Keratinocyte (primary cell): ENCODE results near the gene SCUBE1.

ENCODE experiments used
- EZH2 ChIP-seq: IDR thresholded peaks from one replicate; pipeline ENCODE4 v1.6.1; 2012; ENCODE audit warnings: inconsistent platforms, mild to moderate bottlenecking, low read length, moderate library complexity
- TF ChIP-seq, protein P1 (sequence below), 3 experiments: IDR thresholded peaks in 1 of 3; conservative IDR thresholded peaks in 1 of 3; optimal IDR thresholded peaks in 1 of 3; 2 replicates in 2 of 3; 3 replicates in 1 of 3; pipeline versions ENCODE3 to v1.5.1; 2011; ENCODE audit warnings: low read length in 3 of 3, mild to moderate bottlenecking in 3 of 3, moderate library complexity in 2 of 3, control low read depth in 1 of 3, inconsistent platforms in 1 of 3; ENCODE audit not compliant: insufficient read depth in 2 of 3; ENCODE audit errors: extremely low read depth in 1 of 3

DNA sequence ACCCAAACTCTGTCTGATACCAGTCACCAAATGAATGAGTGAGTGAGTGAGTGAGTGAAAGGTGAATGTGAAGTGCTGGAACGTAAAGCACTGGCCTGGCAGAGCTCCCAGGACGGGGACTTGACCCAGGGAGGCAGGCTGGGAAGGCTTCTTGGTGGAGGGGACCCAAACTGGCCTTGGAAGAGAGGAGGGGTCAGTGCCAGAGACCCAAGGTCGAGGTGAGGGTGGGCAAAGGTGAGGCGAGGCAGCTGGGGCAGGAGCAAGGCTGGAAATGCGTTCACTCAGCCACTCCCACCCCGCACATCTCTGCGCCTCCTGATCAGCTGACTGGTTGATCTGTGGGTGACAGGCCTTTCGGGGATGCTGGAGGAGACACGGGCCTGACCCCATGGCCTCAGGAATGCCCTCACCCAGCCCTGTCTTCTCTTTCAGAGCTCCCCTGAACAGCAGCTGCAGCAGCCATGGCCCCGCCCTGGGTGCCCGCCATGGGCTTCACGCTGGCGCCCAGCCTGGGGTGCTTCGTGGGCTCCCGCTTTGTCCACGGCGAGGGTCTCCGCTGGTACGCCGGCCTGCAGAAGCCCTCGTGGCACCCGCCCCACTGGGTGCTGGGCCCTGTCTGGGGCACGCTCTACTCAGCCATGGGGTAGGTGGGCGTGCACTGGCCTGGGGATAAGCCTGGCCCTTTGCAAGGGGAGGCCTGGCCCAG, 184.2 kb downstream of the SCUBE1 start:
- TF ChIP-seq, protein P1, sequence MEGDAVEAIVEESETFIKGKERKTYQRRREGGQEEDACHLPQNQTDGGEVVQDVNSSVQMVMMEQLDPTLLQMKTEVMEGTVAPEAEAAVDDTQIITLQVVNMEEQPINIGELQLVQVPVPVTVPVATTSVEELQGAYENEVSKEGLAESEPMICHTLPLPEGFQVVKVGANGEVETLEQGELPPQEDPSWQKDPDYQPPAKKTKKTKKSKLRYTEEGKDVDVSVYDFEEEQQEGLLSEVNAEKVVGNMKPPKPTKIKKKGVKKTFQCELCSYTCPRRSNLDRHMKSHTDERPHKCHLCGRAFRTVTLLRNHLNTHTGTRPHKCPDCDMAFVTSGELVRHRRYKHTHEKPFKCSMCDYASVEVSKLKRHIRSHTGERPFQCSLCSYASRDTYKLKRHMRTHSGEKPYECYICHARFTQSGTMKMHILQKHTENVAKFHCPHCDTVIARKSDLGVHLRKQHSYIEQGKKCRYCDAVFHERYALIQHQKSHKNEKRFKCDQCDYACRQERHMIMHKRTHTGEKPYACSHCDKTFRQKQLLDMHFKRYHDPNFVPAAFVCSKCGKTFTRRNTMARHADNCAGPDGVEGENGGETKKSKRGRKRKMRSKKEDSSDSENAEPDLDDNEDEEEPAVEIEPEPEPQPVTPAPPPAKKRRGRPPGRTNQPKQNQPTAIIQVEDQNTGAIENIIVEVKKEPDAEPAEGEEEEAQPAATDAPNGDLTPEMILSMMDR (optimal IDR thresholded peaks at IDR 0.05 in 1 of 3, IDR thresholded peaks at IDR 0.05 in 1 of 3, conservative IDR thresholded peaks at IDR 0.05 in 1 of 3; ENCODE audit: extremely low read depth in 1 of 3, insufficient read depth in 2 of 3, low read length in 3 of 3): no peak
- no peak for TF ChIP-seq EZH2
